ENCODE results near the gene IL13RA1. TPM values are rescaled to one million over a fixed set of nuclear protein-coding genes. Genes with fewer than 3 reads are reported as not detected.
A peak's percentile ranks its signal among the peaks of the same experiment; 100 is the strongest.

The IL13RA1 gene
- total RNA-seq, 1 experiment from 2014 or later: 14.4 TPM

DNA sequence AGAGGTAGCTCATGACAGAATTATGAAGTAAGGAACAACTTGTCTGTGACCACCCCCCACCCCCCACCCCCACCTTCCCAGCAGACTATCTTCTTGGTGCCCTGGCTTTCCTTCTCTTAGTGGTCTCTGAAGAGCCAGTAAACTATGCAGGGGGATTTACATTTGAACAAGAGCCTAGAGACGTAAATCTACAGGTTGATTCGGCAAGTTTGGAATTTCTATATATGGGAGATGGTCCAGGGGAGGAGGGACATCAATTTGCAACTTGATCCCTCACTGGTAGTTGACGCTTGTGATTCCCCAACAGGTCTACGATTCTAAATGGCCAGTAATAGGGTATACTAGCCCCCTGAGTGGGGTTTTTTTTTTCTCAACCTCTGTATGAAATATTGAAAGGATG, 36.7 kb downstream of the IL13RA1 start:
- Histone ChIP-seq H4K20me1 (ENCODE audit: control insufficient read depth, insufficient read depth, insufficient read length) (no peaks in the 10 kb centered on the region), H3K4me1 (ENCODE audit: insufficient read depth, low read length) (no peaks in the 10 kb centered on the region), H3K9ac (ENCODE audit: extremely low read depth, insufficient read length, low read length) (no peak overlapping the region), H3T11ph (ENCODE audit: low read length) (no peak overlapping the region), H3K23me2 (ENCODE audit: insufficient read length, low read depth, low read length, poor library complexity, severe bottlenecking) (no peaks in the 10 kb centered on the region), H3K79me1 (ENCODE audit: insufficient read depth, low read depth, low read length, poor library complexity, severe bottlenecking) (no peaks in the 10 kb centered on the region), H3K23ac (ENCODE audit: insufficient read length, low read depth, low read length) (no peak overlapping the region), H3K9me3 (ENCODE audit: control insufficient read depth, low read depth, low read length) (peaks cover 24% of the 10 kb centered on the region), H2BK120ac (ENCODE audit: low read depth, low read length, poor library complexity, severe bottlenecking) (no peak overlapping the region), H3K14ac (ENCODE audit: insufficient read depth, low read length) (no peak overlapping the region), H3K4ac (ENCODE audit: low read depth, low read length) (no peak overlapping the region), H3K18ac (ENCODE audit: insufficient read length, low read depth, low read length) (no peak overlapping the region), H2BK12ac (ENCODE audit: insufficient read length, low read depth, low read length) (no peak overlapping the region), H3K56ac (ENCODE audit: insufficient read length, low read depth, low read length) (no peak overlapping the region), H2BK5ac (ENCODE audit: insufficient read length, low read length) (no peak overlapping the region), H4K8ac (replicated peaks; ENCODE audit: insufficient read length, low read depth, low read length) (no peak overlapping the region), H2AFZ (ENCODE audit: low read length) (no peak overlapping the region), H2AK5ac (ENCODE audit: insufficient read length, low read length) (no peak overlapping the region), H2BK15ac (ENCODE audit: low read depth, low read length) (no peak overlapping the region), H3K79me2 (ENCODE audit: insufficient read depth, low read length) (no peaks in the 10 kb centered on the region), H4K5ac (ENCODE audit: insufficient read length, low read depth, low read length) (no peak overlapping the region), H3K27ac (ENCODE audit: insufficient read length, low read depth, low read length) (no peak overlapping the region), H3K27me3 (ENCODE audit: insufficient read depth, low read length) (no peaks in the 10 kb centered on the region), H4K91ac (ENCODE audit: insufficient read length, low read depth, low read length) (no peak overlapping the region), H3K4me2 (ENCODE audit: insufficient read depth, insufficient read length, low read length) (no peak overlapping the region), H2BK20ac (ENCODE audit: low read depth, low read length, poor library complexity, severe bottlenecking) (no peak overlapping the region)
- no peak for DNase-seq
- Mint-ChIP-seq H3K36me3 (ENCODE audit: insufficient read depth in 1 of 3, low read depth in 3 of 3) (peaks cover 0 to 10% (median 0%) of the 10 kb centered on the region in 3 experiments; a peak in 2 of 7 replicates), H3K4me1 (peaks cover 9% of the 10 kb centered on the region in 2 experiments), H3K27me3 (ENCODE audit: low read depth) (no peaks in the 10 kb centered on the region; the same call in 1 of the 2 replicates), H3K27ac (peak overlapping the region in 2 of 3 experiments; percentile 27 to 45; a peak in 3 of 7 replicates), H3K9me3 (peaks cover 0 to 66% of the 10 kb centered on the region in 2 experiments; a peak in 3 of 5 replicates), H3K4me3 (no peak overlapping the region)
- TF ChIP-seq, protein P1, sequence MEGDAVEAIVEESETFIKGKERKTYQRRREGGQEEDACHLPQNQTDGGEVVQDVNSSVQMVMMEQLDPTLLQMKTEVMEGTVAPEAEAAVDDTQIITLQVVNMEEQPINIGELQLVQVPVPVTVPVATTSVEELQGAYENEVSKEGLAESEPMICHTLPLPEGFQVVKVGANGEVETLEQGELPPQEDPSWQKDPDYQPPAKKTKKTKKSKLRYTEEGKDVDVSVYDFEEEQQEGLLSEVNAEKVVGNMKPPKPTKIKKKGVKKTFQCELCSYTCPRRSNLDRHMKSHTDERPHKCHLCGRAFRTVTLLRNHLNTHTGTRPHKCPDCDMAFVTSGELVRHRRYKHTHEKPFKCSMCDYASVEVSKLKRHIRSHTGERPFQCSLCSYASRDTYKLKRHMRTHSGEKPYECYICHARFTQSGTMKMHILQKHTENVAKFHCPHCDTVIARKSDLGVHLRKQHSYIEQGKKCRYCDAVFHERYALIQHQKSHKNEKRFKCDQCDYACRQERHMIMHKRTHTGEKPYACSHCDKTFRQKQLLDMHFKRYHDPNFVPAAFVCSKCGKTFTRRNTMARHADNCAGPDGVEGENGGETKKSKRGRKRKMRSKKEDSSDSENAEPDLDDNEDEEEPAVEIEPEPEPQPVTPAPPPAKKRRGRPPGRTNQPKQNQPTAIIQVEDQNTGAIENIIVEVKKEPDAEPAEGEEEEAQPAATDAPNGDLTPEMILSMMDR (conservative IDR thresholded peaks at IDR 0.05): no peak
- WGBS (ENCODE audit: extremely low coverage, insufficient read length, low lambda C conversion rate): no CpG with 5 or more reads among the region's 4 CpGs

All from H9 (cell line).